ENCODE measurements around the gene ECE1.
"Not testable (repeated sequence)": the region's sequence is repeated elsewhere in the genome, so short reads cannot be mapped to it uniquely, and the experiment has no call there.

The ECE1 gene

DNA sequence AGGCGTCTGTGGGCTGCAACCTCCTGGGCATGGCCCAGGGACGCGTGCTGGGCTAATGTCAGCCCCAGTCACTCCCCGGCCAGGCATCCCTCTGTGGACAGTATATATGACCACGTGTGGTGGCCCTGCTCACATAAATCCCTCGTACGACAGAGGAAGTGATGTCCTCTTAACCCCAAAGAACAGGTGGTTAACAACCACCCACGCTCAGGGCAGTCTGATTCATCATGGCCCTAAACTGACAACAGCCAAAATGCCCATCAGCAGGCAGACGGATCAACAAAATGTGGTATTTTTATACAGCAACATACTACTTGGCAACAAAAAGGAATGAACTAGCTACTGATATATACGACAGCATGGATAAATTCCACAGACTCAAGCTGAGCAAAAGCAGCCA lies 51.0 kb downstream of the ECE1 start:
- H3K4me1 Mint-ChIP-seq, result peaks cover 4% of the 10 kb centered on the region
- DNase-seq (no peak), ATAC-seq (peak; percentile 61)
- H3K4me3 Mint-ChIP-seq, result no peak overlapping the region
- no peaks in the 10 kb centered on the region for H3K27me3 Mint-ChIP-seq
- peak overlapping the region; percentile 26 for H3K27ac Mint-ChIP-seq
- no peaks in the 10 kb centered on the region for H3K9me3 Mint-ChIP-seq
- peaks cover 44% of the 10 kb centered on the region for H3K36me3 Mint-ChIP-seq (ENCODE audit: low read depth)

DNA sequence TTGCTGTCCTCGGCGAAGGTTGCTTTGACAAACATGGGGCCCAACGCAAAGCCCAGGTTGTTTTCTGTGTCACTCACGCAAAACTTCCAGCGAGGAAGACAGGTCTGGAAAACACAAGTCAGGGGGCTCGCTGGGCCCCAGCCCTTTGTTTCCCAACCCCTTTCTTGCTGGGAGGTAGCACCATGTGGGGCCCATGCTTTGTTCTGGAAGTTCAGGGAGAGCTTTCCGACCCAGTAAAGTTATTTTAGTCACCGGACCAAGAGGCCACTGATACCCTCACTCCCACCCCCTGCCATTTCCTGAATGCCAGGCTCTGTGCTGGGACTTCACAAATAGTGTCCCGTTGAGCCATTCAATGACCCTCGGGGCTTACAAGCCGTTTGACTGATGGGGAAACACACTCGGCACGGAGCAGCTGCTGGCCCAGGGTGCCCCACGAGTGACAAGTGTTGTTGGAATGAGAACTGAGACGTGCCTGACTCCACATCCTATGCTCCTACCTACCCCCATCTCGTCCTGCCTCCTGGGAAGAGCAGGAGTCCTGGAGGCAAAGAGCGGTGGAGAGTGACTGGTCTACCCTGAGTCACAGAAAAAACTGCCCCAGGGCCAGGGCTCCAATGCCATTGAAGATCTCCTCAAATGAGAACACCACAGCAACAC lies 52.0 kb downstream of the ECE1 start:
- no peaks in the 10 kb centered on the region for H3K9me3 Mint-ChIP-seq
- H3K27ac Mint-ChIP-seq, result no peak overlapping the region
- no peak for ATAC-seq
- H3K4me3 Mint-ChIP-seq, result no peak overlapping the region
- no peaks in the 10 kb centered on the region for H3K27me3 Mint-ChIP-seq
- H3K4me1 Mint-ChIP-seq, result peaks cover 4% of the 10 kb centered on the region
- no peak for DNase-seq
- peaks cover 47% of the 10 kb centered on the region for H3K36me3 Mint-ChIP-seq (ENCODE audit: low read depth)

DNA sequence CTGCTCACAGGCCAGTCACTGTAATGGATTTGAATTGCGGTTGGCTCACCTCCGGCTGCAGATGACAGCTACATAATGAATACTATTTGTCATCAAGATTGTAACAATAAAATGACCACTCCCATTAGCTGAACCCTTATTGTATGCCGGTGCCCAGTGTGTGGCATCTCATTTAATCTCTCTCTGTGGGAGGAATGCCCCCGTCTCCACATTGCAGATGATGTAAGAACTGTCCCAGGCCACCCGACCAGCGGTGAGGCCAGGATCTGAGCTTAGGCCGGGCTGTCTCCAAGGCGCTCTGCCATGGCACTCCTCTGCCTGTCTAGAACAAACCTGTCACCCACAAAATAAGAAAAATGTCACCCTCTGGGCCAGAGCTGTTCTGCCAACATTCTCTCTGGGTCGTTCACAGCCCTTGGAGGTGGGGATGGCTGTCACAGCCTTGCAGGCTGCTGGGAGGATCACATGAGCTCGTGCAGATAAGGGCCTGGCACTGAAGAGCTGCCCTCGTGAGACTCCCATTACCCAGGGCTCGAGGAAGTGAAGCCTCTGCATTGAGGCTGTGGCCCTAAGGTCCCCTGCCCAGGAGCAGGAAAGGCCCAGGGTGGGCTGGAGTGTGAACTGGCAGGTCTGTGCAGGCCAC lies 52.7 kb downstream of the ECE1 start:
- H3K27me3 Mint-ChIP-seq, result no peaks in the 10 kb centered on the region
- H3K9me3 Mint-ChIP-seq, result no peaks in the 10 kb centered on the region
- ATAC-seq (no peak), DNase-seq (no peak)
- peaks cover 4% of the 10 kb centered on the region for H3K4me1 Mint-ChIP-seq
- H3K4me3 Mint-ChIP-seq, result no peak overlapping the region
- H3K27ac Mint-ChIP-seq, result no peak overlapping the region
- H3K36me3 Mint-ChIP-seq (ENCODE audit: low read depth), result peaks cover 47% of the 10 kb centered on the region

DNA sequence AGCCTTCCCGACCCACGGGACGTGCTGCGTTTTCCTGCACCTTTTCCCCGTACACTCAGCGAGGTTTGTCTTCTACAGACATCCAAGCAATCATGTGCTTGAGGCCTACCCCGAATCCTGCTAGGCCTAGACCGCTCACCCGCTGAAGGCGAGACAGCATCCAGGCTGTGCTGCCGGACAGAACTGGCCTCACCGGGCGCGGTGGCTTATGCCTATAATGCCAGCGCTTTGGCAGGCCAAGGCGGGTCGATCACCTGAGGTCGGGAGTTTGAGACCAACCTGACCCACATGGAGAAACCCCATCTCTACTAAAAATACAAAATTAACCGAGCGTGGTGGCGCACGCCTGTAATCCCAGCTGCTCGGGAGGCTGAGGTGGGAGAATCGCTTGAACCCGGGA lies 54.1 kb downstream of the ECE1 start:
- Mint-ChIP-seq H3K36me3 (ENCODE audit: low read depth) (peaks cover 47% of the 10 kb centered on the region), H3K4me3 (no peak overlapping the region), H3K4me1 (peaks cover 4% of the 10 kb centered on the region), H3K9me3 (no peaks in the 10 kb centered on the region), H3K27ac (peak overlapping the region; percentile 46), H3K27me3 (no peaks in the 10 kb centered on the region)
- no peak for DNase-seq
- no peak for ATAC-seq

DNA sequence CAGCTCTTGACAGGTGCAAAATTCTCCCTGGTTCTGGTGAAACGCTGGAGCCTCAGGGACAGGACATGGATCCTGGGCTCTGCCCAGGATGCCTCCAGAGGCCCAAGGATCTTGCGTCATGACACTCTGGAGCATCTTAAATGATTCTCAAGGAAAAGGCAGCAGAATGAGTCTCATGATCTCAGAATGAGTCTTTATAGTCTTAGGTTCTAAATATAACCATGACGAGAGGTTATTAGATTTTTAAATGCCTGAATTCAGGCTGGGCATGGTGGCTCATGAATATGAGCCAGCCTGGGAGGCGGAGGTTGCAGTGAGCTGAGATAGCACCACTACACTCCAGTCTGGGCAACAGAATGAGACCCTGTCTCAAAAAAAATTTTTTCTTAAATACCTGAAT lies 55.5 kb downstream of the ECE1 start:
- no peaks in the 10 kb centered on the region for H3K9me3 Mint-ChIP-seq
- peaks cover 4% of the 10 kb centered on the region for H3K4me1 Mint-ChIP-seq
- H3K4me3 Mint-ChIP-seq, result no peak overlapping the region
- DNase-seq (no peak), ATAC-seq (no peak)
- no peak overlapping the region for H3K27ac Mint-ChIP-seq
- H3K27me3 Mint-ChIP-seq, result no peaks in the 10 kb centered on the region
- peaks cover 46% of the 10 kb centered on the region for H3K36me3 Mint-ChIP-seq (ENCODE audit: low read depth)

DNA sequence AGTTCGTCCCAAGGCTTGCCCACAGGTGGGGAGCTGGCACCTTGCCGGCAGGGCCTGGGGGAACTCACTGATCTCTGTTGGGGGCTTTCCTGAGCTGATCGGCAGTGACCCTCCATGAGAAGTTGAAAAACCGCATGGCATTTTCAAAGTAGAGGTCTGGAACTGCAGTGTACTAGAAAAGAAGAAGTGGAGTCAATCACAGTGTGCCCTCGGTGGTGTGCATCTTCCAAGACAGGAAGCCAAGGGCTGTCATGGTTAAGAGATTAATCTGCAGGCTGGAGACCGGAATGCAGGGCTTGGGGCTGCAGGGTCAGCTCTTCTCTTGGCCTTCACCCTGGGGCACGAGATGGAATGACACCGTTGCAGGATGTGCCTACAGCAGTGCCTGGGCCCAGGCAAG lies 56.8 kb downstream of the ECE1 start:
- Mint-ChIP-seq H3K9me3 (no peaks in the 10 kb centered on the region), H3K4me1 (no peaks in the 10 kb centered on the region), H3K27ac (peak overlapping the region; percentile 64), H3K36me3 (ENCODE audit: low read depth) (peaks cover 48% of the 10 kb centered on the region), H3K4me3 (no peak overlapping the region), H3K27me3 (no peaks in the 10 kb centered on the region)
- DNase-seq, result no peak
- ATAC-seq, result no peak

DNA sequence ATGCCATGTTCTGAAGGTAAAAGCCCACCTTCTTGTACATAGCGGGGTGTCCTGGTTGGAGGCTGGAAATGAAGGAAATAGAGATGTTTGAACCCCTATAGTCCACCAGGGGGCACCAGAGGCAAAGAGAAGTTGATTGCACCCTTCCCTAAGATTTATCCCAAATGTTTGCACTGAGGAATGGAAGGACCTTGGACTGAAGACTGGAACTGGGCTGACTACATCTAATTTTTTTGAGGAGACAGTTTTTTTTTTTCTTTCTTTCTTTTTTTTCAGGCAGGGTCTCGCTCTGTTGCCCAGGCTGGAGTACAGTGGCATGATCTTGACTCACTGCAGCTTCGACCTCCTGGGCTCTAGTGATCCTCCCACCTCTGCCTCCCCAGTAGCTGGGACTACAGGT lies 58.2 kb downstream of the ECE1 start:
- peaks cover 50% of the 10 kb centered on the region for H3K36me3 Mint-ChIP-seq (ENCODE audit: low read depth)
- H3K9me3 Mint-ChIP-seq, result no peaks in the 10 kb centered on the region
- H3K27ac Mint-ChIP-seq, result peak overlapping the region; percentile 3
- ATAC-seq (no peak), DNase-seq (peak; percentile 29)
- no peaks in the 10 kb centered on the region for H3K4me1 Mint-ChIP-seq
- H3K27me3 Mint-ChIP-seq, result no peaks in the 10 kb centered on the region
- H3K4me3 Mint-ChIP-seq, result no peak overlapping the region

DNA sequence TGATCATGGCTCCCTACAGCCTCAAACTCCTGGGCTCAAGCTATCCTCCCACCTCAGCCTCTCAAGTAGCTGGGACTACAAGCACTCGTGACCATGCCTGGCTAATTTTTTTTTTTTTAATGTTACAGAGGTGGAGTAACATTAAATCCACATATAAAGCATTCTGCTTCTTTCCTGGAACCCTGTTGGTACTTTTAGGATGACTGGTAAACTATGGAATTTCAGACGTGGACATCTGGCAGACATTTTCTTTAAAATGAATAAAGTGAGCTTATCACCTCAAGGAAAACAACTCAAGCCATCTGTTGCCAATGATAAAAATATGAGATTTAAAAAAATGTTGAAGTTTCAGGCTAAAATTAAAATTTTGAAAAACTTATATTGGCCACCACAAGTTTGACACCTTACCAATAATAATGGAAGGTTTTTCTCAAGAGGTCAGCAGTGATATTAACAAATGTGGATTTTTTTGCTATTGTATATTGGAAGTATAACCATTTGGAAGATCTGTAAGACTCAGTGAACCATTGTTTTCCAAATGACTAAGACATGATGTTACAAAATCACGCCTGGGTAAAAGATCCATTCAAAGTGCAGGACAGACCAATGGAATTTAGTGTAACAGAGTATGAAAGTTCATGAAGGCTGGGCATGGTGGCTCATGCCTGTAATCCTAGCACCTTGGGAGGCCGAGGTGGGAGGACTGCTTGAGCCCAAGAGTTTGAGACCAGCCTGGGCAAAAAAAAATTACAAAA lies 60.8 kb downstream of the ECE1 start:
- H3K27ac Mint-ChIP-seq, result no peak overlapping the region
- H3K4me1 Mint-ChIP-seq, result no peaks in the 10 kb centered on the region
- H3K27me3 Mint-ChIP-seq, result no peaks in the 10 kb centered on the region
- DNase-seq (no peak), ATAC-seq (no peak)
- H3K36me3 Mint-ChIP-seq (ENCODE audit: low read depth), result peaks cover 60% of the 10 kb centered on the region
- H3K9me3 Mint-ChIP-seq, result no peaks in the 10 kb centered on the region
- no peak overlapping the region for H3K4me3 Mint-ChIP-seq

DNA sequence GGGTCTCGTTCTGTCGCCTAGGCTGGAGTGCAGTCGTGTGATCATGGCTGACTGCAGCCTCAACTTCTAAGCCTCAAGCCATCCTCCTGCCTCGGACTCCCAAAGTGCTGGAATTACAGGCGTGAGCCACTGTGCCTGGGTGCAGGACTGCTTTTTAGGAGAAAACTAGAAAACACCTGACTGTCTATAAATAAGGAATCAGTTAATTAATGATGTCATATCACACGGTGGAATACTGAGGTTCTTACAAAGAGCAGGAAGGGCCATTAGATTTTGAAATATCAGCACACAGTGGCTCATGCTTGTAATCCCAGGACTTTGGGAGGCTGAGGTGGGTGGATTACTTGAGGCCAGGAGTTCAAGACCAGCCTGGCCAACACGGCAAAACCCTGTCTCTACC lies 62.0 kb downstream of the ECE1 start:
- not testable (repeated sequence) for ATAC-seq, DNase-seq, H3K4me1 Mint-ChIP-seq, H3K27ac Mint-ChIP-seq, H3K27me3 Mint-ChIP-seq, H3K9me3 Mint-ChIP-seq, H3K4me3 Mint-ChIP-seq
- H3K36me3 Mint-ChIP-seq (ENCODE audit: low read depth), result peaks cover 58% of the 10 kb centered on the region

DNA sequence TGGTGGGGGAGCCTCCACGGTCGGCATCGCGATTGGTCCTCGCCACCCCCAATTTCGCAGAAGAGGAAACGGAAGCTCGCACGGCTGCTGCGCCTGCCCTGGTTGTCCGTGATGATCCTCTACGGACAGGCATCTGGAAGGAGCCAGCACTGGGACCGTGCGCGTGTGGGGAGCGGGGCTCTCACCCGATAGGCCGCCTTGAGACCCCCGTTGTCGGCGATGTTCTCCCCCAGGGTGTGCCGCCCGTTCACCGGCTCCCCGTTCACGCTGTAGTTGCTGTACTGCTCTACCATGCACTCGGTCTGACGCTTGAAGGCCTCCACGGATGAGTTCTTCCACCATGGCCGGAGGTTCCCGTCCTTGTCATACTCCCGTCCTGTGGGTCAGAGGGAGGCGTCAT lies 65.2 kb downstream of the ECE1 start:
- Mint-ChIP-seq H3K4me3 (no peak overlapping the region), H3K4me1 (no peaks in the 10 kb centered on the region), H3K36me3 (ENCODE audit: low read depth) (peaks cover 54% of the 10 kb centered on the region), H3K9me3 (no peaks in the 10 kb centered on the region), H3K27ac (no peak overlapping the region), H3K27me3 (no peaks in the 10 kb centered on the region)
- ATAC-seq (no peak), DNase-seq (no peak)

DNA sequence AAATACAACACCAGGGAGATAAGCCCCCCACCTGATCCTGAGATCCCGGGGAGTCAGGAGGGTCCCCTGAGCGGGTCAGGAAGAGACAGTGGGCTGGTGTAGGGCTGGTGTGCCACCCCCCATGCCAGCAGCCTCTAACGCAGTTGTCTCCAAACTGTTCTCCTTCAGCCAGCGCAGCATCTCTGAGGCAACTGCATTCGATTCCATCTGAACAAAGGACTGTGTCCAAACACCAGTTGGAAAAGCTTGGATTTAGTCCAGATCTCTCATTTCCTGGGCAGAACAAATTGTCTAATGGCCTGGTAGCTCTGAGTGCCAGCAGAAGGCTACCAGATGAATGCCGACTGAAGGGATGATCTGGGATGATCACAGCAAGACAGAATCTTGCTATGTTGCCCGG lies 69.4 kb downstream of the ECE1 start:
- Mint-ChIP-seq H3K4me1 (peaks cover 4% of the 10 kb centered on the region), H3K36me3 (ENCODE audit: low read depth) (peaks cover 34% of the 10 kb centered on the region), H3K4me3 (no peak overlapping the region), H3K27ac (no peak overlapping the region), H3K9me3 (no peaks in the 10 kb centered on the region), H3K27me3 (no peaks in the 10 kb centered on the region)
- no peak for ATAC-seq
- DNase-seq, result no peak

DNA sequence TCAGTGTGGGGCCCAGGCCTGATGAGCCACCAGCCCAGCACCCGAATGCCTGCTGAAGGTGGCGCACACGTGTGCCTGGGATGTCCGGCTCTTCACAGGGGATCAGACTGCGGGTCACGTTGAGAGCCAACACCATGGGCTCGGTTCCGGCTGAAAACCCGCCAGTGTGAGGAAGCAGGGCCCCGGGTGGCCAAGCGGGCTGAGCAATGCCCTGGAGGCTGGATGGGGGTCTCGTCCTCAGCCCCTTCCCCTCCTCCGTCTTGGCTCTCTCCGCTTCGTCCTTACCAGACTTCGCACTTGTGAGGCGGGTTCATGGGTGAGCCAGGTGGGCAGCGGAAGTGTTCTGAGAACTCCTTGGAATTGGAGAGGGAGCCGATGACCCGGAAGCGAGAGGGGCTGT lies 70.6 kb downstream of the ECE1 start:
- Mint-ChIP-seq H3K9me3 (no peaks in the 10 kb centered on the region), H3K4me3 (no peak overlapping the region), H3K36me3 (ENCODE audit: low read depth) (peaks cover 28% of the 10 kb centered on the region), H3K27ac (no peak overlapping the region), H3K4me1 (peaks cover 4% of the 10 kb centered on the region), H3K27me3 (no peaks in the 10 kb centered on the region)
- no peak for ATAC-seq
- DNase-seq, result no peak

DNA sequence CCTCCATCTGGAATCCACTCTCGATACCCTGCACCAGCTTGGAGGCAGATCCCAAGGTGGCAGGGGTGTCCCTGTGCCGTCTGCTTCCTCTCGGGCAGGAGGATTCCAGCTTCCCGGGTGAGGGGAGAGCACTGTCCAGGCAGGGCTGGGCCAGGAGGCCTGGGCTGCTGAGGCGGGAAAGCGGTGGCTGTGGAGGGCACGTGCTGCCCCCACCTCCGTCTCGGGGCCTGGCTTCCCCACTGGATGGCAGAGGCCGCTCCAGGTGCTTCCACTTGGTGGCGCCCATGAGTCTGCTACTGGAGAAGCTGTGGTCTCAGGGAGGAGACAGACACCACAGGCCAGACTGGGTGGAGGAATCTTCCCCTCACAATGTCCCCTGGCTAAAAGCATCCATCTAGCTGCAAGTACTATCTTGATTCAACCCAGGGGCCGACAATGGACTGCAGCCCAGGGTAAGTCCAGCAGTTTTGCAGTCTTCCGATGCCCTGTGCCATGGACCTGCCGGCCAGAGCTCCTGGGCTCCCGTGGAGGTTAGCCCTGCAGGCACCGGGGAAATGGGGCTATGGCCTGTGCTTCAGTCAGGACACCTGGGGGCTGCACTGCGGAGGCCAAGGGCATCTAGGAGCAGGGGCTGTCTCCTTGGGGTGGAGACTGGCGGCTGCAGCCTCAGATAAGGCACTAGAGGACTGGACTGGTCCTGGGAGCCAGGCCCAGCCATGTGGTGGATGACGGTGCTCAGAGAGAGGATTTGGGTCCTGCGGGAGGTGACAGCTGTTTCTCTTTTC lies 72.3 kb downstream of the ECE1 start:
- Mint-ChIP-seq H3K27ac (no peak overlapping the region), H3K9me3 (no peaks in the 10 kb centered on the region), H3K36me3 (ENCODE audit: low read depth) (peaks cover 20% of the 10 kb centered on the region), H3K4me1 (peaks cover 4% of the 10 kb centered on the region), H3K27me3 (no peaks in the 10 kb centered on the region), H3K4me3 (no peak overlapping the region)
- ATAC-seq (no peak), DNase-seq (peak; percentile 59)

DNA sequence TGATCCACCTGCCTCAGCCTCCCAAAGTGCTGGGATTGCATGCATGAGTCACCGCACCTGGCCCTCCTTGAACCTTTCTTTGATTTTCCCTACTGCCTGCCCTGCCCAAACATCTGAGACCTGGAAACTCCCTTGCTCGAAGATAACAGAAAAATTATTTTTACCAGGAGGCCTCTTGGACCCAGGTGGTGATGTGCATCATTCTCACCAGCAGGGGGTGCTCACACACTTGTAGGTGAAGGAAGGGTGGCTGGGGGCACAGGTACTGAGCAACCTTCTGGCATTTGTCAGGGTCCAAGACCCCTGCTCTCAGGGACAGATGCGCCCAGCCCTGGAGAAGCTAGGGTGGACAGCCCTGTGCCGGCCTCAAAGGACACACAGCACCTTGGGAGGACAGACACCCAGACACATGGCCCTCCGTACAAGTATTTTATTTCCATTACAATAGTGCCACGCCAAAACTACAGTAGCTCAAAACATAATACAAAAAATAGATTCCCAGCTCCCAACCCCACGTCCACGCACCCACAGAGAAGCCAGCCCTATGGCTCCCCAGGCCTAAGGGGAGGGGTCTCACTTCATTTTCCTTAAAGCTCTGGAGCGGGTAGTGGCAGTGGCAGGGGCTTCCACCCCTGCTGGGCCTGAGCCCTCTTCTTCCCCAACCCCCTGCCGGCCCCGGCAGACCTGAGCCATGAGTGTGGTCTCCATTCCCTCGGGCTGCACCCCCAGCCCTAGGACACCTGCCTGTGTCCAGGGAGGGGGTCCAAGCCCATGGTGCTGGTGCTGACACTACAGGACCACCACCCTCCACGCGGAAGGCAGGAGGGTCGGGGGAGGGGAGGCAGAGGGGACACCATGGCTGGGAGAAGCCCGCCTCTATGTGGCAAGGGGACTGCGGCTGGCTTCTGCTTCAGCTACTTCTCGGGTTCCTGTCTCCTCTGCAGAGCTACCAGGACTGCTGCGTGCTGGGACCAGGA lies 73.1 kb downstream of the ECE1 start:
- peak; percentile 56 for ATAC-seq
- Mint-ChIP-seq H3K27me3 (no peaks in the 10 kb centered on the region), H3K4me3 (no peak overlapping the region), H3K9me3 (no peaks in the 10 kb centered on the region), H3K36me3 (ENCODE audit: low read depth) (peaks cover 19% of the 10 kb centered on the region), H3K27ac (peak overlapping the region; percentile 35), H3K4me1 (peaks cover 4% of the 10 kb centered on the region)
- peak; percentile 78 for DNase-seq

All from activated naive CD8-positive, alpha-beta T cell treated with anti-CD3 and anti-CD28 coated beads, Interleukin-2, amount 50 U/mL, for 24 hours (primary cell).